Right atrium auricular region (tissue), 2 donors: ENCODE data around the gene SNRPD1. TPM values are rescaled to one million over a fixed set of nuclear protein-coding genes. Genes with fewer than 3 reads are reported as not detected.
"Not testable (repeated sequence)": the region's sequence is repeated elsewhere in the genome, so short reads cannot be mapped to it uniquely, and the experiment has no call there.

Experiments
- DNase-seq: peaks from one replicate; pipeline ENCODE4 v3.0.0-alpha.2; 2019; ENCODE audit warnings: low spot score
- H3K27ac ChIP-seq, 2 donors: fragments of 200-600 bp; sonication (generic); 1 replicate in 1 of 2; 2 replicates in 1 of 2; pipeline ENCODE4 v1.5.1; 2016 to 2019
- H3K27me3 ChIP-seq, 2 donors: fragments of 200-600 bp; sonication (generic); one replicate each; pipeline versions ENCODE4 v1.5.1 to v1.6.0; 2017 to 2019
- H3K36me3 ChIP-seq: fragments of 200-600 bp; sonication (generic); one replicate; pipeline ENCODE4 v1.5.1; 2016
- H3K4me1 ChIP-seq, 2 donors: fragments of 200-600 bp; sonication (generic); one replicate each; pipeline versions ENCODE4 v1.5.1 to v1.6.0; 2017 to 2019
- H3K4me3 ChIP-seq, 2 donors: fragments of 200-600 bp; sonication (generic); 1 replicate in 1 of 2; 2 replicates in 1 of 2; pipeline ENCODE4 v1.5.1; 2017 to 2019; ENCODE audit warnings: mild to moderate bottlenecking in 1 of 2, moderate library complexity in 1 of 2
- H3K9me3 ChIP-seq, 2 donors: fragments of 200-600 bp; sonication (generic); one replicate each; pipeline ENCODE4 v1.5.1; 2019
- CTCF ChIP-seq, 2 donors: fragments of 200-600 bp; sonication (generic); IDR thresholded peaks; one replicate each; pipeline ENCODE4 v1.5.1; 2019; ENCODE audit warnings: antibody characterized with exemption in 2 of 2
- total RNA-seq, 2 donors: library from RNA; depleted of rRNA; stranded (reverse); fragments of >200 nt; gene quantifications; one replicate each; pipeline ENCODE4 v1.1.0, GENCODE V29; 2016

Gene SNRPD1
- total RNA-seq, 2 donors from 2014 or later: 3.2 to 4.4 TPM

- DNase-seq: no peak
- TF ChIP-seq CTCF (IDR thresholded peaks at IDR 0.05): no peak
- H3K36me3 ChIP-seq: peaks cover 10% of the 10 kb centered on the region
- no peak overlapping the region for H3K27ac ChIP-seq
- H3K4me1 ChIP-seq: no peaks in the 10 kb centered on the region
- no peak overlapping the region for H3K4me3 ChIP-seq
- H3K9me3 ChIP-seq: no peaks in the 10 kb centered on the region
- no peaks in the 10 kb centered on the region for H3K27me3 ChIP-seq
Measured at GRCh38 chr18:21634588-21635199, 22.6 kb downstream of the SNRPD1 start.

DNA sequence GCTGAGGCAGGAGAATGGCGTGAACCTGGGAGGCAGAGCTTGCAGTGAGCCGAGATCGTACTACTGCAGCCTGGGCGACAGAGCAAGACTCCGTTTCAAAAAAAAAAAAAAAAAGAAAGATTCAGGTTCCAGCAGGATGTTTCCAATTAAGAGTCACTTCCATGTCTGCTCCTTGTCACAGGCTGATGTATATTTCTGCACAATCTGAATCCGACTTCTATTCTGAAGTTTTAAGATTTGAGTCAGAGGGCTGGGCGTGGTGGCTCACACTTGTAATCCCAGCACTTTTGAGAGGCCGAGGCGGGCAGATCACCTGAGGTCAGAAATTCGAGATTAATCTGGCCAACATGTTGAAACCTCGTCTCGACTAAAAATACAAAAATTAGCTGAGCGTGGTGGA lies 24.7 kb downstream of the SNRPD1 start:
- no peak for DNase-seq
- H3K9me3 ChIP-seq: no peaks in the 10 kb centered on the region
- H3K4me1 ChIP-seq: no peaks in the 10 kb centered on the region
- no peak overlapping the region for H3K27ac ChIP-seq
- peaks cover 6% of the 10 kb centered on the region for H3K36me3 ChIP-seq
- no peak for TF ChIP-seq CTCF (IDR thresholded peaks at IDR 0.05)
- H3K4me3 ChIP-seq: no peak overlapping the region
- no peaks in the 10 kb centered on the region for H3K27me3 ChIP-seq

DNA sequence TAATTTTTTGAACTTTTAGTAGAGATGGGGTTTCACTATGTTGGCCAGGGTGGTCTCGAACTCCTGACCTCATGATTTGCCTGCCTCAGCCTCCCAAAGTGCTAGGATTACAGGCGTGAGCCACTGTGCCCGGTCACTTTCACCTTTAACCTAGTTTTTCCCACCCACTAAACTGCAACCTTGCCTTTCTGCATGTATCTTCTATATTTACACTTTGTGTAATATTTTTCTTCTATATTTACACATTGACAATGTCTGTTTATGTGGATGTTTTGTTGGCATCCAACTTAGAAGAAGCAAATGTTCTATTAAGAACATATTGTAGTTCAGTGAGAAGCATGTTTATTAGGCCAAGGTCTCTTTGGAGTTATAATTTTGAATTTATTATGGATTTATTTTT lies 26.7 kb downstream of the SNRPD1 start:
- Histone ChIP-seq H3K36me3 (peaks cover 6% of the 10 kb centered on the region), H3K27ac (no peak overlapping the region), H3K27me3 (no peaks in the 10 kb centered on the region), H3K9me3 (no peaks in the 10 kb centered on the region), H3K4me1 (no peaks in the 10 kb centered on the region), H3K4me3 (no peak overlapping the region)
- no peak for TF ChIP-seq CTCF (IDR thresholded peaks at IDR 0.05)
- DNase-seq: no peak

DNA sequence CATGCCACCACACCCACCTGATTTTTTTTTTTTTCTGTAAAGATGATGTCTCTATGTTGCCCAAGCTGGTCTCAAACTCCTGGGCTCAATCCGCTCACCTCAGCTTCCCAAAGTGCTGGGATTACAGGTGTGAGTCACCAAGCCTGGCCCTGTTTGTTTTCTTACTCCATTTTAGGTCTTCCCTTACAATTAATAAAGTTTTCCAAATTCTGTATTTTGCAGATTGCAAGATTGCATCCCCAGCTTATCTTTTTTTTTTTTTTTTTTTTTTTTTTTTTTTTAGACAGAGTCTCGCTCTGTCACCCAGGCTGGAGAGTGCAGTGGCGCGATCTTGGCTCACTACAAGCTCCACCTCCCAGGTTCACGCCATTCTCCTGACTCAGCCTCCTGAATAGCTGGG lies 28.3 kb downstream of the SNRPD1 start:
- H3K27me3 ChIP-seq, H3K4me1 ChIP-seq: not testable (repeated sequence)

GRCh38 chr18:21650311-21650710 lies 38.2 kb downstream of the SNRPD1 start:
- Histone ChIP-seq H3K27ac (no peak overlapping the region), H3K4me3 (no peak overlapping the region), H3K4me1 (no peaks in the 10 kb centered on the region), H3K9me3 (no peaks in the 10 kb centered on the region), H3K36me3 (no peaks in the 10 kb centered on the region), H3K27me3 (no peaks in the 10 kb centered on the region)
- no peak for DNase-seq
- TF ChIP-seq CTCF (IDR thresholded peaks at IDR 0.05): no peak

More for the DNA sequence above, 28.3 kb downstream of the SNRPD1 start:
- H3K27ac ChIP-seq, H3K4me3 ChIP-seq, DNase-seq, H3K36me3 ChIP-seq, H3K9me3 ChIP-seq: not testable (repeated sequence)

DNA sequence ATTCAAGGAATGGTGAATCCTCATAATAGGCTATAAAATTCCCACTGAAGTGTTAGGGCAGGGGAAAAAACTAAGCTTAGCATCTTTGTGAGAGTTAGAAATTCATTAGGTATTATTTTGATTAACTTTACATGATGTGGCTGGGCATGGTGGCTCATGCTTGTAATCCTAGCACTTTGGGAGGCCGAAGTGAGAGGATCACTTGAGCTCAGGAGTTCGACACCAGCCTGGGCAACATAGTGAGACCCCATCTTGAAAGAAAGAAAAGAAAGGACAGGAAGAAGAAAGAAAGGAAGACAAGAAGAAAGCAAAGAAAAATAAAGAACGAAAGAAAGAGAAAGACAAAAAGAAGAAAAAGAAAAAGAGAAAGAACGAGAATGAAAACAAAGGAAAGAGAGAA lies 40.0 kb downstream of the SNRPD1 start:
- H3K4me1 ChIP-seq: no peaks in the 10 kb centered on the region
- no peak overlapping the region for H3K4me3 ChIP-seq
- H3K36me3 ChIP-seq: no peaks in the 10 kb centered on the region
- no peaks in the 10 kb centered on the region for H3K27me3 ChIP-seq
- no peak for DNase-seq
- H3K9me3 ChIP-seq: no peaks in the 10 kb centered on the region
- no peak overlapping the region for H3K27ac ChIP-seq
- no peak for TF ChIP-seq CTCF (IDR thresholded peaks at IDR 0.05)
